Endothelial cell (in vitro differentiated cells): ENCODE results near the gene GATAD2B. TPM values are rescaled to one million over a fixed set of nuclear protein-coding genes. Genes with fewer than 3 reads are reported as not detected.

Experiments
- DNase-seq: peaks from one replicate; pipeline ENCODE4 v3.0.0; 2021; ENCODE audit warnings: low spot score
- H3K27ac Mint-ChIP-seq: one replicate; pipeline ENCODE4 v1.8.0; 2021; ENCODE audit warnings: mixed read lengths, inconsistent platforms; ENCODE audit not compliant: unreplicated experiment
- H3K27me3 Mint-ChIP-seq: one replicate; pipeline ENCODE4 v1.8.0; 2021; ENCODE audit warnings: mild to moderate bottlenecking, moderate library complexity, mixed read lengths, inconsistent platforms; ENCODE audit not compliant: unreplicated experiment
- H3K36me3 Mint-ChIP-seq: one replicate; pipeline ENCODE4 v1.8.0; 2021; ENCODE audit warnings: mild to moderate bottlenecking, low read depth, mixed read lengths, inconsistent platforms; ENCODE audit not compliant: unreplicated experiment
- H3K4me1 Mint-ChIP-seq: one replicate; pipeline ENCODE4 v1.8.0; 2021; ENCODE audit warnings: mild to moderate bottlenecking, mixed read lengths, inconsistent platforms; ENCODE audit not compliant: unreplicated experiment
- H3K4me3 Mint-ChIP-seq: one replicate; pipeline ENCODE4 v1.8.0; 2021; ENCODE audit warnings: mild to moderate bottlenecking, mixed read lengths, inconsistent platforms; ENCODE audit not compliant: unreplicated experiment
- H3K9me3 Mint-ChIP-seq: one replicate; pipeline ENCODE4 v1.8.0; 2021; ENCODE audit warnings: mixed read lengths, inconsistent platforms; ENCODE audit not compliant: unreplicated experiment
- total RNA-seq: library from RNA; stranded (reverse); fragmentation: NEBNext Ultra II Directional; extraction: Animal tissue kit (Norgen Biotek cat#: 25700); gene quantifications from one replicate; pipeline ENCODE4 v1.2.1, GENCODE V29; 2021; ENCODE audit not compliant: unreplicated experiment
- TF ChIP-seq, protein P1 (sequence below): fragments of 200-600 bp; sonication (generic); IDR thresholded peaks from one replicate; pipeline ENCODE4 v1.5.0; 2021; ENCODE audit warnings: antibody characterized with exemption; ENCODE audit not compliant: unreplicated experiment

Gene GATAD2B
- total RNA-seq, 1 donor from 2014 or later = 45.4 TPM

DNA sequence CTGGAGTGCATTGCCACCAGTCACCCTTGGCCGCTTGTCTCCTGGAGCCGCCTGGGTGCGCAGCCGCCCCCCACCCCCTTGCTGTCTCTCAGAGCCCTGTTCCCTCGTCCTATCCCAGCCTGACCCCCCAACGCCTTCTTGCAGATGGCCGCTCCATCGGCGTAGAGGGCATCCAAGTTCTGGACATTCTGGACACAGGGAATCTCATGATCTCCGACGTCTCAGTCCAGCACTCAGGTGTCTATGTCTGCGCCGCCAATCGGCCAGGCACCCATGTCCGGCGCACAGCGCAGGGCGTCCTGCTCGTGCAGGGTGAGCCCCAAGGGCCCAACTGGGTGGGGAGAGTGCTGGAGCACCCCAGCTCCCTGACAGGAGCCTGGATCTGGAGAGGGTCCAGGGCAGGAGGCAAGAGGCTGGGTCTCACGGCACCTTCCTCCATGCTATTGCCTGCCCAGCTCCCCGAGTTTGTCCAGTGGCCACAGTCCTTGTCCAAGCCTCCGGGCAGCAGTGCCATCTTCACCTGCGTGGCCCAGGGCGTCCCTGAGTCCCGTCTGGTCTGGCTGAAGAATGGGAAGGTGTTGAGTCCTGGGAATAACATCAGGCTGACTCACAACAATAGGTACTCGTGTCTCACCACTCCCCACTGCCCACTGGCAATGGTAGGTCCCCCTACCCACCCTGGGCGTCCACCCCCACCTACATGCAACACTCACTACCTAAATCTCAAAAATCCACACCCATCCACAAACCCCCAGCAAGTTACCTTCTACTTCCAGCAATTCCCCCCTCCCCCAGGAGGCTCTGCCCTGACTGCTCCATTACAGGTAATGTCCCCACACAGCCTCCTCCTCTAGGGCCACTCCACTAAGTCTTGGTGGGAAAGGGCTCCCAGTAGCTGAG lies 123.0 kb downstream of the GATAD2B start:
- Mint-ChIP-seq H3K36me3 (peaks cover 14% of the 10 kb centered on the region), H3K9me3 (no peaks in the 10 kb centered on the region), H3K27ac (no peak overlapping the region), H3K4me3 (no peak overlapping the region), H3K4me1 (peaks cover under 1% of the 10 kb centered on the region), H3K27me3 (peaks cover 5% of the 10 kb centered on the region)
- TF ChIP-seq, protein P1, sequence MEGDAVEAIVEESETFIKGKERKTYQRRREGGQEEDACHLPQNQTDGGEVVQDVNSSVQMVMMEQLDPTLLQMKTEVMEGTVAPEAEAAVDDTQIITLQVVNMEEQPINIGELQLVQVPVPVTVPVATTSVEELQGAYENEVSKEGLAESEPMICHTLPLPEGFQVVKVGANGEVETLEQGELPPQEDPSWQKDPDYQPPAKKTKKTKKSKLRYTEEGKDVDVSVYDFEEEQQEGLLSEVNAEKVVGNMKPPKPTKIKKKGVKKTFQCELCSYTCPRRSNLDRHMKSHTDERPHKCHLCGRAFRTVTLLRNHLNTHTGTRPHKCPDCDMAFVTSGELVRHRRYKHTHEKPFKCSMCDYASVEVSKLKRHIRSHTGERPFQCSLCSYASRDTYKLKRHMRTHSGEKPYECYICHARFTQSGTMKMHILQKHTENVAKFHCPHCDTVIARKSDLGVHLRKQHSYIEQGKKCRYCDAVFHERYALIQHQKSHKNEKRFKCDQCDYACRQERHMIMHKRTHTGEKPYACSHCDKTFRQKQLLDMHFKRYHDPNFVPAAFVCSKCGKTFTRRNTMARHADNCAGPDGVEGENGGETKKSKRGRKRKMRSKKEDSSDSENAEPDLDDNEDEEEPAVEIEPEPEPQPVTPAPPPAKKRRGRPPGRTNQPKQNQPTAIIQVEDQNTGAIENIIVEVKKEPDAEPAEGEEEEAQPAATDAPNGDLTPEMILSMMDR = no peak
- DNase-seq = no peak

DNA sequence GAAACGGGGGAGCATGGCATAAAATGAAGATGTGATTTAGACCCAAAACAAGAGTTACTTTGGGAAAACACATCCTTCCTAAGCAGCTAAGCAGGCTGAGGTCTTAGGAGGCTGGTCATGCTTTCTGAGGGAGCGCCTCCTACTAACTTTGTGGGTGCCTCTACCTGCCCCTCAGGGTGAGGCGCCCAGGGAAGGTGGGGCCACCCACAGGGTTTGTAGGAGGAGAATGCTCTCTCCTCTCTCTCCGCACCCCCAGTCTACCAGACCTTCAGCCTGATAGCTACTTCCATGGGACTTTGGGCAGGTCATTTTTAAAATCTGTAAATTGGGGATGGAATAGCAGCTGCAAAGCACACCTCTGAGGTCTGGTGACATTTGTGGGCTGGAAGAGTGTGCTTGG lies 123.8 kb downstream of the GATAD2B start:
- peaks cover 13% of the 10 kb centered on the region for H3K36me3 Mint-ChIP-seq
- peaks cover 4% of the 10 kb centered on the region for H3K4me1 Mint-ChIP-seq
- H3K27ac Mint-ChIP-seq = no peak overlapping the region
- H3K9me3 Mint-ChIP-seq = no peaks in the 10 kb centered on the region
- peaks cover 8% of the 10 kb centered on the region for H3K27me3 Mint-ChIP-seq
- no peak for DNase-seq
- TF ChIP-seq, protein P1 = no peak
- H3K4me3 Mint-ChIP-seq = no peak overlapping the region

DNA sequence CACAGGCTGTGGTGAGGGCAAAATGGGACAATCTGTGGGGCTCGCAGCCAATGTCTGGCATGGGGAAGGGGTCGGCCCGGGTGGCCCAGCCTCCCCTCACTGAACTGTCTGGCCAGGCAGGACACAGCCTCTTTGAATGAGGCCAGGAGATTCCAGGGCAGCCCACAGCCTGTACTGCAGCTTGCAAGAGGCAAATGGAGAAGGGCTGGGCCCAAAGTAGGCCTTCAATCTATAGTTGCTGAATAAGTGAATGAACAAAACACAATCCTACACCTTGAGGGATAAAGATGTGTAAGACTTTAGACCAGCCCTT lies 124.3 kb downstream of the GATAD2B start:
- Mint-ChIP-seq H3K9me3 (no peaks in the 10 kb centered on the region), H3K27ac (no peak overlapping the region), H3K4me1 (peaks cover 4% of the 10 kb centered on the region), H3K4me3 (no peak overlapping the region), H3K27me3 (peaks cover 8% of the 10 kb centered on the region), H3K36me3 (peaks cover 9% of the 10 kb centered on the region)
- no peak for DNase-seq
- TF ChIP-seq, protein P1 = no peak

DNA sequence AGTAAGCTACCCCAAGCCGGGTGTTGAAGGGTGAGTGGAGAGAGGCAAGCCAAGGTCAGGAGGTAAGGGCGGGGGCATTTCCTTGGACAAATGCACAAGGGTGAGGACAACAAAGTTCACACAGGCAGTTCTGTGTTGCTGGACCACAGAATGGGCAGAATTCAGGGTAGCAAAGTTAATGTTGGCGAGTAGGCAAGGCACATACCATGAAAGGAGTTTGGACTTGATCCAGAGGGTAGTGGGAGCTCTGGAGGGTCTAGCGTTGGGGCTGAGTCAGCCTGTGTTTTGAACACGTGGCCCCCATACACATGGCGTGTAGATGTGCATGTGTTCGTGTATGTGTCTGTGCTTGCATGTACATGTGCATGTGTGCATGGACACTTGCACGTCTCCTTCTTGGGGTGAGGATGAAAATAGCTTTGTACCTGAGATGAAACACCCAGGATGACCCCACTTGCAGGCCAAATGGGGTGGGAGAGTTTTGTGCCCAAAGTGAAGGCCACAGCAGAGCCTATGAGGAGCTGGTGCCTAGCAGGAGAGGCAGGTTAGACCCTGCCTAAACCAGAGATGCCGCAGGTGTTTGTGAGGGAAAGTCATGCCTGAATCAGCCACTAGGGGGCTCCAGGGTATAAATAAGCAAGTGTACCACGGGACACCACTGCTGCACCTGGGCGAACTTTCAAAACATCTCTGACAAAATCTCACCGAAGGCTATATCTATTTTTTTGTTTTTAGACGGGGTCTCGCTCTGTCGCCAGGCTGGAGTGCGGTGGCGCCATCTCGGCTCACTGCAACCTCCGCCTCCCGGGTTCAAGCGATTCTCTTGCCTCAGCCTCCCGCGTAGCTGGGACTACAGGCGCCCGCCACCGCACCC lies 125.7 kb downstream of the GATAD2B start:
- Mint-ChIP-seq H3K4me1 (peaks cover 4% of the 10 kb centered on the region), H3K36me3 (peaks cover 9% of the 10 kb centered on the region), H3K9me3 (no peaks in the 10 kb centered on the region), H3K4me3 (no peak overlapping the region), H3K27me3 (peaks cover 4% of the 10 kb centered on the region), H3K27ac (no peak overlapping the region)
- peak; percentile 76 for DNase-seq
- TF ChIP-seq, protein P1 = peak; percentile 93
